Measurements from ENCODE around the gene PCDHGA7. TPM values are rescaled to one million over a fixed set of nuclear protein-coding genes. Genes with fewer than 3 reads are reported as not detected.

PCDHGA7 gene
- total RNA-seq, 2 donors from 2014 or later: 0.40 to 1.9 TPM

GRCh38 chr5:141360685-141361084 is 21.9 kb upstream of the PCDHGA7 start:
- WGBS, 2 experiments (ENCODE audit: insufficient coverage in 1 of 2, insufficient read length in 1 of 2): 89 to 95% methylated on average over 14 to 15 of the region's 15 CpGs

GRCh38 chr5:141362719-141363118 is 19.8 kb upstream of the PCDHGA7 start:
- H3K4me3 ChIP-seq (ENCODE audit: low read length): no peak overlapping the region
- H3K9me3 ChIP-seq (ENCODE audit: control insufficient read depth, low read length): peaks cover 57% of the 10 kb centered on the region
- no peak overlapping the region for H3K27ac ChIP-seq (ENCODE audit: low read depth, low read length)
- H3K4me3 Mint-ChIP-seq: no peak overlapping the region
- H3K36me3 Mint-ChIP-seq (ENCODE audit: low read depth): peaks cover 51% of the 10 kb centered on the region
- peaks cover 73% of the 10 kb centered on the region for H3K9me3 Mint-ChIP-seq
- no peaks in the 10 kb centered on the region for H3K4me1 Mint-ChIP-seq
- TF ChIP-seq CTCF (conservative IDR thresholded peaks at IDR 0.05): no peak
- DNase-seq: no peak
- H3K27me3 Mint-ChIP-seq (ENCODE audit: insufficient read depth): no peaks in the 10 kb centered on the region
- H3K27ac Mint-ChIP-seq: no peak overlapping the region
- H3K4me1 ChIP-seq (ENCODE audit: control insufficient read depth, insufficient read depth, low read length): no peaks in the 10 kb centered on the region
- H3K27me3 ChIP-seq (ENCODE audit: control insufficient read depth, insufficient read depth, low read length, poor library complexity, severe bottlenecking): no peaks in the 10 kb centered on the region
- H3K36me3 ChIP-seq (ENCODE audit: control insufficient read depth, insufficient read depth, low read length): no peaks in the 10 kb centered on the region
- no peak overlapping the region for H3K9ac ChIP-seq (ENCODE audit: extremely low read depth, low read length, poor library complexity, severe bottlenecking)

More at GRCh38 chr5:141360685-141361084, 21.9 kb upstream of the PCDHGA7 start:
- no peak for TF ChIP-seq CTCF (conservative IDR thresholded peaks at IDR 0.05)
- Mint-ChIP-seq H3K4me1 (no peaks in the 10 kb centered on the region), H3K27ac (no peak overlapping the region), H3K36me3 (ENCODE audit: low read depth) (peaks cover 58% of the 10 kb centered on the region), H3K27me3 (ENCODE audit: insufficient read depth) (no peaks in the 10 kb centered on the region), H3K9me3 (peaks cover 78% of the 10 kb centered on the region), H3K4me3 (no peak overlapping the region)
- Histone ChIP-seq H3K9me3 (ENCODE audit: control insufficient read depth, low read length) (peaks cover 59% of the 10 kb centered on the region), H3K9ac (ENCODE audit: extremely low read depth, low read length, poor library complexity, severe bottlenecking) (no peak overlapping the region), H3K27ac (ENCODE audit: low read depth, low read length) (no peak overlapping the region), H3K36me3 (ENCODE audit: control insufficient read depth, insufficient read depth, low read length) (no peaks in the 10 kb centered on the region), H3K27me3 (ENCODE audit: control insufficient read depth, insufficient read depth, low read length, poor library complexity, severe bottlenecking) (no peaks in the 10 kb centered on the region), H3K4me3 (ENCODE audit: low read length) (no peak overlapping the region), H3K4me1 (ENCODE audit: control insufficient read depth, insufficient read depth, low read length) (no peaks in the 10 kb centered on the region)
- DNase-seq: no peak

- H3K4me3 Mint-ChIP-seq: no peak within 1 kb of the TSS
- H3K4me1 Mint-ChIP-seq: no peaks in the 10 kb centered on the region
- peaks cover 68% of the 10 kb centered on the region for H3K9me3 Mint-ChIP-seq
- Histone ChIP-seq H3K36me3 (ENCODE audit: control insufficient read depth, insufficient read depth, low read length) (no peaks in the 10 kb centered on the region), H3K9me3 (ENCODE audit: control insufficient read depth, low read length) (peaks cover 47% of the 10 kb centered on the region), H3K27me3 (ENCODE audit: control insufficient read depth, insufficient read depth, low read length, poor library complexity, severe bottlenecking) (no peaks in the 10 kb centered on the region), H3K27ac (ENCODE audit: low read depth, low read length) (no peak within 1 kb of the TSS), H3K4me3 (ENCODE audit: low read length) (no peak within 1 kb of the TSS), H3K9ac (ENCODE audit: extremely low read depth, low read length, poor library complexity, severe bottlenecking) (no peak within 1 kb of the TSS), H3K4me1 (ENCODE audit: control insufficient read depth, insufficient read depth, low read length) (no peaks in the 10 kb centered on the region)
- H3K27ac Mint-ChIP-seq: no peak within 1 kb of the TSS
- H3K27me3 Mint-ChIP-seq (ENCODE audit: insufficient read depth): no peaks in the 10 kb centered on the region
- no peak for TF ChIP-seq CTCF (conservative IDR thresholded peaks at IDR 0.05)
- DNase-seq: no peak
- H3K36me3 Mint-ChIP-seq (ENCODE audit: low read depth): peaks cover 50% of the 10 kb centered on the region
- WGBS, 2 experiments (ENCODE audit: insufficient coverage in 1 of 2, insufficient read length in 1 of 2): 96% methylated on average over 28 to 33 of the region's 34 CpGs
Observed at GRCh38 chr5:141363952-141364660, 18.4 kb upstream of the PCDHGA7 start, which contains the start of gene PCDHGA5. Gene PCDHGA5 (plus strand): TSS chr5:141364162. CDS start chr5:141364331, 169 bp downstream.
